Measurements from ENCODE around the gene DCTN2. TPM values are rescaled to one million over a fixed set of nuclear protein-coding genes. Genes with fewer than 3 reads are reported as not detected.
A peak's percentile ranks its signal among the peaks of the same experiment; 100 is the strongest.

The DCTN2 gene
- total and polyA plus RNA-seq, 2 donors (not counting 3 experiments of a cell fraction or from before 2014, with no cell fraction given): 146 to 161 TPM

DNA sequence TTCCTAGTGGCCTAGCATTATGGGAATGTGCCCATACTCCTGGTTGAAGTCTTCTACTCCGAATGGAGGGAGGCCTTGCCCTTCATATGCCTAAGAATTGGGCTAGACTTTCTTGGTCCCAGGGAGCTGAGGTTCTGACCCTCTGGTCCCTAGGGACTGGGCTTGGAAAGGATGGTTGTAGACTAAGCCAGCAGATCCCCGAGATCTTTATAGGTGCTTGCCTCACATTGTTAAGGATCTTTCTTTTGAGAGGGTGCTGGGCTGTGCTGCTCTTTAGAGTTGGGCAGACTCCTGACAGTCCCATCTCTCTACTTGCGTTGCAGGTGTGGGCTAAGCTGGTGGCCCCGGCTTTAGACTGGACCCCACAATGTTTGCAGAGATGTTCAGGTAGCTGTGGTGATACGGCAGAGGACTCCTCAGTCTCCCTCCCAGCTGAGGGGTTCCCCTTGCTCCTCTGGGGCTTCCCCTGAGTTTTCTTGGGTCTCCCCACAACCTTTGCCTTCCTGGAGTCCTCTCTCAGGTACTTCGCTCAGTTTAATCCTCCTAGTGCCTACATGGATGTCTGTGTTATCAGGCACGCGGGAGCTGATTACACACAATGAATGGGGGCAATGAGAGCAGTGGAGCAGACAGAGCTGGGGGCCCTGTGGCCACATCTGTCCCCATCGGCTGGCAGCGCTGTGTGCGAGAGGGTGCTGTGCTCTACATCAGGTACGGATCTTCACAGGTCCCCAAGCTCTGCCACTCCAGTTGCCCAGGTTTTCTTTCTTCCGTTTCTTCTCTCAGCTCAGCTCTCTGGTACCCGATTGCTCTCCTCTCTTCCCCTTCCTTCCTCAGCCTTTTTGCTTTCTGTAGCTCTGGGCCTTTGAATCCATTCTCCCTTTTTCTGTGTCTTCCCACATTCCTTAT lies 23.0 kb downstream of the DCTN2 start:
- H3K9me1 ChIP-seq (replicated peaks; ENCODE audit: control insufficient read depth, extremely low read depth, insufficient read depth, low read length): no peaks in the 10 kb centered on the region
- peaks cover 30% of the 10 kb centered on the region for H3K4me1 ChIP-seq (ENCODE audit: control insufficient read depth, extremely low read depth, insufficient read depth, low read length)
- DNase-seq (ENCODE audit: low read depth, low spot score): no peak
- H3K27ac ChIP-seq (ENCODE audit: insufficient read depth, low read depth, low read length): peak overlapping the region; percentile 27
- ChIA-PET CTCF (interaction anchor here (1.1 to 1.5 kb wide), 3 partner anchors 23 to 109 kb away, joined by 3 to 6 read pairs (median 5); partner anchors contain the start of genes B4GALNT1 and DCTN2), POLR2A (interaction anchor here (0.9 kb wide), 2 partner anchors 20 to 22 kb away, joined by 5 to 8 read pairs; no protein-coding TSS in a partner anchor)
- H3K27me3 ChIP-seq (ENCODE audit: control insufficient read depth in 2 of 2, insufficient read depth in 2 of 2, low read length in 2 of 2): no peaks in the 10 kb centered on the region
- dilution Hi-C loops (cut with MboI; ENCODE audit: extremely low pct_ligation_motif_present, low sequenced_read_pairs): no loop called here
- no peak overlapping the region for H2AFZ ChIP-seq (ENCODE audit: low read depth, low read length)
- TF ChIP-seq, protein P1, sequence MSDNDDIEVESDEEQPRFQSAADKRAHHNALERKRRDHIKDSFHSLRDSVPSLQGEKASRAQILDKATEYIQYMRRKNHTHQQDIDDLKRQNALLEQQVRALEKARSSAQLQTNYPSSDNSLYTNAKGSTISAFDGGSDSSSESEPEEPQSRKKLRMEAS (IDR thresholded peaks at IDR 0.05; ENCODE audit: insufficient read depth, insufficient read length): no peak
- TF ChIP-seq JUN (IDR thresholded peaks at IDR 0.05; ENCODE audit: borderline replicate concordance, insufficient read depth, insufficient read length, low read depth) (no peak), MYC (IDR thresholded peaks at IDR 0.05; ENCODE audit: low read depth, low read length) (no peak), GATA2 (IDR thresholded peaks at IDR 0.05; ENCODE audit: insufficient read depth, insufficient read length, low read depth, low read length) (no peak), POLR2A (IDR thresholded peaks at IDR 0.05; ENCODE audit: low read depth, low read length) (no peak), FOS (IDR thresholded peaks at IDR 0.05; ENCODE audit: borderline replicate concordance, insufficient read depth, low read length) (no peak), EZH2 (IDR thresholded peaks at IDR 0.05; ENCODE audit: borderline replicate concordance, low read depth, low read length, severe bottlenecking) (no peak), POLR2AphosphoS5 (IDR thresholded peaks at IDR 0.05; ENCODE audit: insufficient read depth, low read depth, low read length) (no peak)
- TF ChIP-seq, protein P2, sequence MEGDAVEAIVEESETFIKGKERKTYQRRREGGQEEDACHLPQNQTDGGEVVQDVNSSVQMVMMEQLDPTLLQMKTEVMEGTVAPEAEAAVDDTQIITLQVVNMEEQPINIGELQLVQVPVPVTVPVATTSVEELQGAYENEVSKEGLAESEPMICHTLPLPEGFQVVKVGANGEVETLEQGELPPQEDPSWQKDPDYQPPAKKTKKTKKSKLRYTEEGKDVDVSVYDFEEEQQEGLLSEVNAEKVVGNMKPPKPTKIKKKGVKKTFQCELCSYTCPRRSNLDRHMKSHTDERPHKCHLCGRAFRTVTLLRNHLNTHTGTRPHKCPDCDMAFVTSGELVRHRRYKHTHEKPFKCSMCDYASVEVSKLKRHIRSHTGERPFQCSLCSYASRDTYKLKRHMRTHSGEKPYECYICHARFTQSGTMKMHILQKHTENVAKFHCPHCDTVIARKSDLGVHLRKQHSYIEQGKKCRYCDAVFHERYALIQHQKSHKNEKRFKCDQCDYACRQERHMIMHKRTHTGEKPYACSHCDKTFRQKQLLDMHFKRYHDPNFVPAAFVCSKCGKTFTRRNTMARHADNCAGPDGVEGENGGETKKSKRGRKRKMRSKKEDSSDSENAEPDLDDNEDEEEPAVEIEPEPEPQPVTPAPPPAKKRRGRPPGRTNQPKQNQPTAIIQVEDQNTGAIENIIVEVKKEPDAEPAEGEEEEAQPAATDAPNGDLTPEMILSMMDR (IDR thresholded peaks at IDR 0.05; ENCODE audit: extremely low read depth in 1 of 2, insufficient read depth in 1 of 2, low read depth in 1 of 2, low read length in 2 of 2): no peak
- BruUV-seq (replicated peaks): no TSS peak
- H3K9me3 ChIP-seq (replicated peaks; ENCODE audit: control insufficient read depth, insufficient read depth, low read length): no peaks in the 10 kb centered on the region
- intact Hi-C loops (cut with micrococcal nuclease): loop anchor here (5.0 kb wide), 1 partner anchor 37 kb away; the partner anchor contains the start of gene MARS1
- H3K9ac ChIP-seq (replicated peaks; ENCODE audit: extremely low read depth, insufficient read depth, low read length): peak overlapping the region; percentile 75
- H3K79me2 ChIP-seq (ENCODE audit: control insufficient read depth, insufficient read depth, low read length): peaks cover 32% of the 10 kb centered on the region
- peaks cover 7 to 30% of the 10 kb centered on the region in 2 experiments for H3K36me3 ChIP-seq (ENCODE audit: control insufficient read depth in 2 of 2, extremely low read depth in 1 of 2, insufficient read depth in 2 of 2, low read length in 2 of 2)
- H4K20me1 ChIP-seq (replicated peaks; ENCODE audit: control insufficient read depth, extremely low read depth, insufficient read depth, low read length): no peaks in the 10 kb centered on the region
- no peak for FAIRE-seq
- peak overlapping the region; percentile 47 to 83 (median 50) for H3K4me3 ChIP-seq (replicated peaks in 1 of 3; ENCODE audit: insufficient read depth in 1 of 3, low read depth in 1 of 3, low read length in 3 of 3)
- peak overlapping the region; percentile 81 for H3K4me2 ChIP-seq (ENCODE audit: insufficient read depth, low read length)

All from endothelial cell of umbilical vein (primary cell).